ENCODE results near the gene CACNA1H.
"Not testable (repeated sequence)": the region's sequence is repeated elsewhere in the genome, so short reads cannot be mapped to it uniquely, and the experiment has no call there.

CACNA1H gene

GRCh38 chr16:1228227-1228626 is 75.3 kb downstream of the CACNA1H start:
- not testable (repeated sequence) for DNase-seq (ENCODE audit: low spot score)

GRCh38 chr16:1229476-1229875 is 76.6 kb downstream of the CACNA1H start:
- DNase-seq (ENCODE audit: low spot score): not testable (repeated sequence)

- not testable (repeated sequence) for DNase-seq (ENCODE audit: low spot score)
These were observed 77.2 kb downstream of the CACNA1H start, which contains the start of gene TPSB2 for GRCh38 chr16:1230084-1230470. Gene TPSB2, minus strand, starts transcription at chr16:1230184. Its CDS starts 233 bp downstream, at chr16:1229951.

GRCh38 chr16:1230471-1231212 is 77.7 kb downstream of the CACNA1H start:
- DNase-seq (ENCODE audit: low spot score): not testable (repeated sequence)

- DNase-seq (ENCODE audit: low spot score): not testable (repeated sequence)
These were observed 78.4 kb downstream of the CACNA1H start for GRCh38 chr16:1231301-1231700.

- not testable (repeated sequence) for DNase-seq (ENCODE audit: low spot score)
These were observed 79.3 kb downstream of the CACNA1H start for GRCh38 chr16:1232049-1232748.

- not testable (repeated sequence) for DNase-seq (ENCODE audit: low spot score)
These were observed 83.8 kb downstream of the CACNA1H start for GRCh38 chr16:1236659-1237058.

- no peak for DNase-seq (ENCODE audit: low spot score)
These were observed 85.1 kb downstream of the CACNA1H start for GRCh38 chr16:1237990-1238389.

- not testable (repeated sequence) for DNase-seq (ENCODE audit: low spot score)
These were observed 86.0 kb downstream of the CACNA1H start for GRCh38 chr16:1238909-1239308.

GRCh38 chr16:1239575-1239974 is 86.7 kb downstream of the CACNA1H start:
- not testable (repeated sequence) for DNase-seq (ENCODE audit: low spot score)

- DNase-seq (ENCODE audit: low spot score): not testable (repeated sequence)
These were observed 87.5 kb downstream of the CACNA1H start, which contains the start of gene TPSAB1 for GRCh38 chr16:1240436-1240835. Gene TPSAB1, plus strand, starts transcription at chr16:1240705. Its CDS starts 234 bp downstream, at chr16:1240939.

GRCh38 chr16:1241081-1241480 is 88.2 kb downstream of the CACNA1H start:
- not testable (repeated sequence) for DNase-seq (ENCODE audit: low spot score)

GRCh38 chr16:1243363-1243762 is 90.5 kb downstream of the CACNA1H start:
- not testable (repeated sequence) for DNase-seq (ENCODE audit: low spot score)

GRCh38 chr16:1243907-1244850 is 91.3 kb downstream of the CACNA1H start:
- not testable (repeated sequence) for DNase-seq (ENCODE audit: low spot score)

GRCh38 chr16:1244881-1245280 is 92.0 kb downstream of the CACNA1H start:
- DNase-seq (ENCODE audit: low spot score): no peak

GRCh38 chr16:1245452-1246020 is 92.6 kb downstream of the CACNA1H start:
- no peak for DNase-seq (ENCODE audit: low spot score)

- not testable (repeated sequence) for DNase-seq (ENCODE audit: low spot score)
These were observed 95.1 kb downstream of the CACNA1H start for GRCh38 chr16:1247903-1248537.

- not testable (repeated sequence) for DNase-seq (ENCODE audit: low spot score)
These were observed 96.3 kb downstream of the CACNA1H start for GRCh38 chr16:1249031-1249755.

- not testable (repeated sequence) for DNase-seq (ENCODE audit: low spot score)
These were observed 100.9 kb downstream of the CACNA1H start for GRCh38 chr16:1253701-1254364.

- not testable (repeated sequence) for DNase-seq (ENCODE audit: low spot score)
These were observed 101.9 kb downstream of the CACNA1H start for GRCh38 chr16:1254821-1255220.
